ENCODE measurements around the gene CYP27C1. TPM values are rescaled to one million over a fixed set of nuclear protein-coding genes. Genes with fewer than 3 reads are reported as not detected.

The CYP27C1 gene
- total and polyA plus RNA-seq, 10 of the 15 experiments (the other 5 are each of a cell fraction or from before 2014, with no cell fraction given), result not detected

- no peak overlapping the region for H3K9ac ChIP-seq (ENCODE audit: control insufficient read depth, insufficient read depth, low read length)
- BruUV-seq (replicated peaks), result no TSS peak
- no peaks in the 10 kb centered on the region for H3K36me3 ChIP-seq (ENCODE audit: control insufficient read depth in 2 of 2, insufficient read depth in 2 of 2, low read length in 1 of 2)
- no peak overlapping the region for H3K4me2 ChIP-seq (ENCODE audit: control insufficient read depth, insufficient read depth)
- intact Hi-C loops (cut with micrococcal nuclease; ENCODE audit: unreplicated experiment) (no loop called here), in situ Hi-C loops (cut with MboI) (no loop called here)
- 8% methylated on average over 1 of the region's 1 CpG for WGBS (ENCODE audit: insufficient coverage, insufficient replicate concordance, low lambda C conversion rate, missing lambda C conversion rate)
- H3K27me3 ChIP-seq (replicated peaks in 1 of 2; ENCODE audit: control insufficient read depth in 2 of 2, insufficient read depth in 2 of 2, low read length in 1 of 2), result no peaks in the 10 kb centered on the region
- ATAC-seq (no peak), FAIRE-seq (no peak), DNase-seq (ENCODE audit: low read depth, low spot score) (no peak)
- no peak overlapping the region for H3K4me3 ChIP-seq
- no peak overlapping the region for H2AFZ ChIP-seq (ENCODE audit: control insufficient read depth, low read depth, low read length)
- no peaks in the 10 kb centered on the region for H4K20me1 ChIP-seq (ENCODE audit: control insufficient read depth, insufficient read depth)
- ChIA-PET SMC1A (ENCODE audit: uncharacterized antibody, unreplicated experiment) (no interaction called here), CTCF (no interaction called here), POLR2A (no interaction called here), RAD21 (ENCODE audit: unreplicated experiment) (no interaction called here)
- no peak overlapping the region for H3K27ac ChIP-seq (ENCODE audit: control insufficient read depth, insufficient read depth)
- no peaks in the 10 kb centered on the region for H3K79me2 ChIP-seq (ENCODE audit: control insufficient read depth, insufficient read depth, low read length)
- no peaks in the 10 kb centered on the region for H3K4me1 ChIP-seq (ENCODE audit: control insufficient read depth, insufficient read depth, low read length)
- no peaks in the 10 kb centered on the region for H3K9me3 ChIP-seq (replicated peaks; ENCODE audit: control insufficient read depth, insufficient read depth, low read length)
- TF ChIP-seq PKNOX1 (IDR thresholded peaks at IDR 0.05) (no peak), BMI1 (IDR thresholded peaks at IDR 0.05; ENCODE audit: borderline replicate concordance) (no peak), NFYA (IDR thresholded peaks at IDR 0.05; ENCODE audit: borderline replicate concordance, low read depth, low read length) (no peak), ZNF687 (IDR thresholded peaks at IDR 0.05) (no peak), CREB1 (IDR thresholded peaks at IDR 0.05; ENCODE audit: low read depth) (no peak), GATAD2B (conservative IDR thresholded peaks at IDR 0.05; ENCODE audit: low read depth) (no peak), JUND (IDR thresholded peaks at IDR 0.05; ENCODE audit: low read depth, low read length) (no peak), RFX5 (IDR thresholded peaks at IDR 0.05; ENCODE audit: low read depth, low read length) (no peak), USF2 (IDR thresholded peaks at IDR 0.05; ENCODE audit: borderline replicate concordance, low read depth, low read length) (no peak), ZBTB11 (CRISPR knock-in tag; IDR thresholded peaks at IDR 0.05) (no peak), MEF2B (IDR thresholded peaks at IDR 0.05; ENCODE audit: partially characterized antibody, poor library complexity, severe bottlenecking) (no peak), BRCA1 (IDR thresholded peaks at IDR 0.05; ENCODE audit: low read depth, low read length) (no peak), WRNIP1 (IDR thresholded peaks at IDR 0.05; ENCODE audit: borderline replicate concordance, low read depth, low read length) (no peak), ZNF622 (IDR thresholded peaks at IDR 0.05) (no peak)
Measured at GRCh38 chr2:127145280-127145895, 74.7 kb downstream of the CYP27C1 start.
